Activated CD8-positive, alpha-beta memory T cell treated with anti-CD3 and anti-CD28 coated beads, Interleukin-2, amount 50 U/mL, for 1 hour (primary cell): ENCODE results near the gene HOXB7.

ENCODE experiments used
- DNase-seq: peaks from one replicate; pipeline ENCODE4 v3.0.0-alpha.2; 2020; ENCODE audit errors: extremely low read depth

The HOXB7 gene

GRCh38 chr17:48579471-48579759 lies 31.4 kb downstream of the HOXB7 start:
- no peak for DNase-seq

- no peak for DNase-seq
Observed at GRCh38 chr17:48578616-48579470, 32.0 kb downstream of the HOXB7 start.

- DNase-seq: no peak
Observed at GRCh38 chr17:48577946-48578615, 32.7 kb downstream of the HOXB7 start, which contains the start of gene HOXB4. HOXB4 (minus strand) TSS chr17:48578350; CDS start chr17:48578319, 31 bp downstream.

- DNase-seq: no peak
Observed at GRCh38 chr17:48577330-48577945, 33.4 kb downstream of the HOXB7 start.

- no peak for DNase-seq
Observed at GRCh38 chr17:48576479-48577309, 34.1 kb downstream of the HOXB7 start.

- no peak for DNase-seq
Observed at GRCh38 chr17:48575673-48576478, 34.9 kb downstream of the HOXB7 start.

- no peak for DNase-seq
Observed at GRCh38 chr17:48575066-48575582, 35.7 kb downstream of the HOXB7 start.

GRCh38 chr17:48574505-48575065 lies 36.2 kb downstream of the HOXB7 start:
- no peak for DNase-seq

GRCh38 chr17:48571826-48572417 lies 38.9 kb downstream of the HOXB7 start:
- DNase-seq: no peak

- no peak for DNase-seq
Observed at GRCh38 chr17:48571024-48571818, 39.6 kb downstream of the HOXB7 start.

GRCh38 chr17:48570325-48571023 lies 40.3 kb downstream of the HOXB7 start:
- DNase-seq: no peak

GRCh38 chr17:48569674-48570324 lies 41.0 kb downstream of the HOXB7 start:
- DNase-seq: no peak

GRCh38 chr17:48569240-48569582 lies 41.6 kb downstream of the HOXB7 start:
- DNase-seq: no peak

GRCh38 chr17:48568499-48569239 lies 42.1 kb downstream of the HOXB7 start:
- no peak for DNase-seq

GRCh38 chr17:48567646-48568354 lies 43.0 kb downstream of the HOXB7 start:
- no peak for DNase-seq

- no peak for DNase-seq
Observed at GRCh38 chr17:48567209-48567608, 43.6 kb downstream of the HOXB7 start.

- no peak for DNase-seq
Observed at GRCh38 chr17:48566717-48567116, 44.1 kb downstream of the HOXB7 start.
